Ishikawa (cell line): ENCODE results near the gene FOXP4.

Source experiments
- CEBPB ChIP-seq: IDR thresholded peaks from 2 replicates; pipeline ENCODE4 v1.6.1; 2012
- CREB1 ChIP-seq: IDR thresholded peaks from 2 replicates; pipeline ENCODE4 v1.6.1; 2012; ENCODE audit warnings: low read depth
- EGR1 ChIP-seq: IDR thresholded peaks from 2 replicates; pipeline ENCODE4 v1.6.1; 2012
- EP300 ChIP-seq: IDR thresholded peaks from 2 replicates; pipeline ENCODE4 v1.6.1; 2012; ENCODE audit warnings: borderline replicate concordance
- FOXM1 ChIP-seq: IDR thresholded peaks from 2 replicates; pipeline ENCODE4 v1.6.1; 2012; ENCODE audit warnings: low read depth, borderline replicate concordance
- NFIC ChIP-seq: IDR thresholded peaks from 2 replicates; pipeline ENCODE4 v1.6.1; 2012
- RAD21 ChIP-seq: IDR thresholded peaks from 2 replicates; pipeline ENCODE4 v1.6.1; 2012; ENCODE audit warnings: low read depth
- REST ChIP-seq: IDR thresholded peaks from 2 replicates; pipeline ENCODE4 v1.6.1; 2012; ENCODE audit warnings: low read depth, mild to moderate bottlenecking
- TAF1 ChIP-seq: IDR thresholded peaks from 2 replicates; pipeline ENCODE4 v1.6.1; 2012; ENCODE audit warnings: low read depth, mild to moderate bottlenecking
- TCF12 ChIP-seq: IDR thresholded peaks from 2 replicates; pipeline ENCODE4 v1.6.1; 2012; ENCODE audit warnings: low read depth
- TEAD4 ChIP-seq: IDR thresholded peaks from 2 replicates; pipeline ENCODE4 v1.6.1; 2012
- USF1 ChIP-seq: IDR thresholded peaks from 2 replicates; pipeline ENCODE4 v1.6.1; 2012
- YY1 ChIP-seq: IDR thresholded peaks from 2 replicates; pipeline ENCODE4 v1.6.1; 2012; ENCODE audit warnings: low read depth
- ZBTB7A ChIP-seq: IDR thresholded peaks from 2 replicates; pipeline ENCODE4 v1.6.1; 2012; ENCODE audit warnings: low read depth
- TF ChIP-seq, protein P1 (sequence below): IDR thresholded peaks from 2 replicates; pipeline ENCODE4 v1.6.1; 2012

Gene FOXP4, protein sequence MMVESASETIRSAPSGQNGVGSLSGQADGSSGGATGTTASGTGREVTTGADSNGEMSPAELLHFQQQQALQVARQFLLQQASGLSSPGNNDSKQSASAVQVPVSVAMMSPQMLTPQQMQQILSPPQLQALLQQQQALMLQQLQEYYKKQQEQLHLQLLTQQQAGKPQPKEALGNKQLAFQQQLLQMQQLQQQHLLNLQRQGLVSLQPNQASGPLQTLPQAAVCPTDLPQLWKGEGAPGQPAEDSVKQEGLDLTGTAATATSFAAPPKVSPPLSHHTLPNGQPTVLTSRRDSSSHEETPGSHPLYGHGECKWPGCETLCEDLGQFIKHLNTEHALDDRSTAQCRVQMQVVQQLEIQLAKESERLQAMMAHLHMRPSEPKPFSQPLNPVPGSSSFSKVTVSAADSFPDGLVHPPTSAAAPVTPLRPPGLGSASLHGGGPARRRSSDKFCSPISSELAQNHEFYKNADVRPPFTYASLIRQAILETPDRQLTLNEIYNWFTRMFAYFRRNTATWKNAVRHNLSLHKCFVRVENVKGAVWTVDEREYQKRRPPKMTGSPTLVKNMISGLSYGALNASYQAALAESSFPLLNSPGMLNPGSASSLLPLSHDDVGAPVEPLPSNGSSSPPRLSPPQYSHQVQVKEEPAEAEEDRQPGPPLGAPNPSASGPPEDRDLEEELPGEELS

DNA sequence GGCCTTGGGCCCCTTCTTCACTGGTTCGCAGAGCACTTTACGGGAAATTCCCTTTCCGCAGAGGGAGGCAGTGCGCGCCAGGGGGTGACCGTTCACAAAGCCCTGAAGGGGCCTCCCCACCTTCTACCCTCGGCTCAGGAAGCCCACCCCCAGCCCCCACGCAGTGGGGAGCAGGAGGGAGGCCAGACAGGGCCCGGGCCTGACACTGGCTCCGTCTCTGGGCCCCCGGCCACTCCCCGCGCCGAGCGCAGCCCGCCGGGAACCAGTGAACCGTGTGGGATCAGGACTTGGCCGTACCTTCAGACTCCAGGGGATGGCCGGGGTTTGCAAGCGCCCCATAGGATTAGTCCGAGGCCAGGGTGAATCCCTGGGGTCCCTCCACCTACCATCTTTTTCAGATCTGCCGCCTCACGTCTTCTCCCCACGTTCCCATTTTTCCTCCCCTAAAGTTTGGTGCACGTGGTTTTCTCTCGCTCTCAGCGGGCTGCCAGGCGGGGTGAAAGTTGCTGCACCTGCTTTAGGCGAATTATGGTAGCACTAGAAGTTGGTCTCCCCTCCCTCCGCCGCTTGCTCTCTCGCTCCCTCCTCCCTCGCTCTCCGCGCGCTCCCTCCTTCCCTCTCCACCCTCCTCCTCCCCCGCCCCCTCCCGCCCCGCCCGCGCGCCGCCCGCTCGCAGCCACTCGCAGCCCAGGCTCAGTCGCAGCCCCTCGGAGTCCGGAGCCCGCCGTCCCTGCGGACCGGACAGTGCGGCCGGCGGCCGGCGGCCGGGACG lies at the start of gene FOXP4:
Gene FOXP4, plus strand, starts transcription at position 679 of the 772 bp plus-strand sequence. CDS start 19,380 bp downstream, outside the sequence.
- TF ChIP-seq RAD21, result no peak
- no peak for TF ChIP-seq FOXM1
- TF ChIP-seq TCF12, result peak; percentile 70
- peak; percentile 54; the same call in 1 of the 2 replicates for TF ChIP-seq USF1
- no peak for TF ChIP-seq EGR1
- no peak for TF ChIP-seq CREB1
- 0 out of 2 replicates have a peak, but pooled peaks have one; percentile 12 for TF ChIP-seq CEBPB
- TF ChIP-seq ZBTB7A, result peak; percentile 86
- peak; percentile 11; the same call in 1 of the 2 replicates for TF ChIP-seq YY1
- TF ChIP-seq, protein P1, sequence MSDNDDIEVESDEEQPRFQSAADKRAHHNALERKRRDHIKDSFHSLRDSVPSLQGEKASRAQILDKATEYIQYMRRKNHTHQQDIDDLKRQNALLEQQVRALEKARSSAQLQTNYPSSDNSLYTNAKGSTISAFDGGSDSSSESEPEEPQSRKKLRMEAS, result peak; percentile 84
- TF ChIP-seq REST, result no peak
- peak; percentile 43 for TF ChIP-seq TEAD4
- peak; percentile 9; the same call in 1 of the 2 replicates for TF ChIP-seq TAF1
- peak; percentile 47; the same call in 1 of the 2 replicates for TF ChIP-seq EP300
- TF ChIP-seq NFIC, result peak; percentile 53; the same call in 1 of the 2 replicates

DNA sequence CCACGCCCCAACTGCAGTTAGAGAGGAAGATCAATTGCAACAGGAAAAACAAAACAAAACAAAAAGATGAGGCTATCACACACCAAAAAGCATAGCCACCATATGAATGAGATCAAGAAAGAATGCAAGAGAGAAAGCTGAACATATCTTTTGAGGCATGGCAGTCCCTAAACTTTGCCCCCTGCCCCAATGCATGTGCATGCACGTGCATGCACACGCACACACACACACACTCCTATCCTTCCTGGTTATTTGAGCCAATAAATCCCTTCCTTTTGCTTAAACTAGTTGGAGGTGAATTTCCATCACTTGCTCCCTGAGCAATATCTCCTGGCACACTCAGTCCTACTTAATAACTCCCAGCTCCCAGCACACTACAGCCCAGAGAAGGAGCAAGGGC lies 48.6 kb upstream of the FOXP4 start:
- no peak for TF ChIP-seq RAD21
- no peak for TF ChIP-seq TCF12
- TF ChIP-seq EP300, result no peak
- TF ChIP-seq ZBTB7A, result no peak
- no peak for TF ChIP-seq YY1
- TF ChIP-seq FOXM1, result no peak
- no peak for TF ChIP-seq TAF1
- no peak for TF ChIP-seq CREB1

DNA sequence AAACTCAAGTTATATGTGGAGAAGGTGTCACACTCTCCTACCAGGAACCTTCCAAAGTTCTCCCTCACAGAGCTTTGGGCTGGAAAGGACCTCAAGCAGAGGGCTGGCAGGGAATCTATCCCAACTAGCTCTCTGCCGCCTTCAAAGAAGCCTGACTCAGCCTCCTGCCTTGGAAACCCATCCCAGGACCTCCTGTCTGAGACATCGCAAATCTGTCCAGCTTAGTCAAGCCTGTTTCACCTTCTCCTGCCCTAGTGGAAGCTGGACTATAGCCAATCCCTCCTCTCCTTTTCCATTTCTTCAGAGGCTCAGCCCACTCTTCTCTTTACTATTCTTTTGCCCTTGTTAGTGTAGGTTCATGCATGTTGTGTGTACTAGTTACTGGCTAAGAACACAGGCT lies 48.2 kb upstream of the FOXP4 start:
- TF ChIP-seq NFIC (no peak), TCF12 (no peak), CREB1 (no peak), ZBTB7A (no peak), CEBPB (no peak), REST (no peak), TEAD4 (no peak), EGR1 (no peak), YY1 (no peak), TAF1 (no peak), EP300 (no peak), USF1 (no peak), RAD21 (no peak), FOXM1 (no peak)
- TF ChIP-seq, protein P1, result no peak

- TF ChIP-seq CREB1 (no peak), FOXM1 (no peak), CEBPB (no peak), EGR1 (no peak), YY1 (no peak), REST (no peak), TCF12 (no peak), USF1 (no peak), EP300 (no peak), TEAD4 (no peak), RAD21 (no peak), TAF1 (no peak), NFIC (no peak), ZBTB7A (no peak)
- TF ChIP-seq, protein P1, result no peak
These were observed 47.1 kb upstream of the FOXP4 start for GRCh38 chr6:41498968-41499599.
